SK-N-SH (cell line): ENCODE data around the gene ACSL6. TPM values are rescaled to one million over a fixed set of nuclear protein-coding genes. Genes with fewer than 3 reads are reported as not detected.

Experiments used
- CTCF ChIA-PET: fragments of 300-600, 350-600 bp; formaldehyde crosslinking; extraction: SDS; loops from one replicate; lab custom pipeline; 2021; lab: Yijun Ruan, JAX
- POLR2A ChIA-PET: fragments of 350-600 bp; sonication (Branson Sonifier 250); formaldehyde crosslinking; extraction: SDS; loops from one replicate; lab custom pipeline; 2020; ENCODE audit warnings: antibody characterized with exemption, inconsistent platforms; lab: Yijun Ruan, JAX
- DNase-seq: peaks from one replicate; pipeline ENCODE4 v3.0.0; 2012
- H2AFZ ChIP-seq: fragments of 200-600 bp; sonication (generic); 2 replicates; pipeline ENCODE4 v1.8.1; 2016; ENCODE audit warnings: antibody characterized with exemption, mild to moderate bottlenecking, low read depth
- H3F3A ChIP-seq: fragments of 200-600 bp; sonication (generic); replicated peaks from 2 replicates; pipeline ENCODE3; 2016; ENCODE audit warnings: antibody characterized with exemption, mild to moderate bottlenecking; ENCODE audit not compliant: insufficient read depth
- H3K27ac ChIP-seq, 2 experiments: fragments of 200-500 bp in 1 of 2; fragments of 200-600 bp in 1 of 2; sonication (Bioruptor generic) in 1 of 2; sonication (generic), shearing (Covaris generic) in 1 of 2; 2 replicates each; pipeline versions ENCODE4 v1.5.1 to v1.6.1; 2014 to 2016; ENCODE audit warnings: low read depth in 2 of 2, inconsistent platforms in 1 of 2, low read length in 1 of 2, mild to moderate bottlenecking in 1 of 2, mixed read lengths in 1 of 2
- H3K27me3 ChIP-seq: fragments of 200-600 bp; sonication (generic), shearing (Covaris generic); 2 replicates; pipeline ENCODE4 v1.6.1; 2016; ENCODE audit warnings: mixed run types; ENCODE audit not compliant: insufficient read depth
- H3K36me3 ChIP-seq, 2 experiments: fragments of 200-500 bp in 1 of 2; fragments of 200-600 bp in 1 of 2; sonication (Bioruptor generic) in 1 of 2; sonication (generic) in 1 of 2; replicated peaks in 1 of 2; 2 replicates each; pipeline versions ENCODE3 to v1.5.1; 2014 to 2016; ENCODE audit warnings: low read length in 1 of 2, mild to moderate bottlenecking in 1 of 2; ENCODE audit not compliant: insufficient read depth in 2 of 2, control insufficient read depth in 1 of 2
- H3K4me1 ChIP-seq, 2 experiments: fragments of 200-500 bp in 1 of 2; fragments of 200-600 bp in 1 of 2; sonication (Bioruptor generic) in 1 of 2; sonication (generic), shearing (Covaris generic) in 1 of 2; 2 replicates each; pipeline versions ENCODE4 v1.5.1 to v1.6.1; 2014 to 2016; ENCODE audit warnings: low read depth in 1 of 2, low read length in 1 of 2, mixed run types in 1 of 2; ENCODE audit not compliant: insufficient read depth in 2 of 2, control insufficient read depth in 1 of 2
- H3K4me2 ChIP-seq: fragments of 200-600 bp; sonication (generic), shearing (Covaris generic); 2 replicates; pipeline ENCODE4 v1.6.1; 2017; ENCODE audit warnings: mixed run types
- H3K4me3 ChIP-seq, 2 experiments: fragments of 200-500 bp in 1 of 2; fragments of 200-600 bp in 1 of 2; sonication (Bioruptor generic) in 1 of 2; sonication (generic), shearing (Covaris generic) in 1 of 2; 2 replicates each; pipeline versions ENCODE4 v1.5.1 to v1.8.1; 2014 to 2016; ENCODE audit warnings: low read depth in 2 of 2, inconsistent platforms in 1 of 2, low read length in 1 of 2, mild to moderate bottlenecking in 1 of 2, mixed read lengths in 1 of 2, moderate library complexity in 1 of 2
- H3K79me2 ChIP-seq: fragments of 200-600 bp; sonication (generic); 2 replicates; pipeline ENCODE4 v1.8.1; 2017; ENCODE audit warnings: mild to moderate bottlenecking; ENCODE audit not compliant: insufficient read depth
- H3K9ac ChIP-seq: fragments of 200-600 bp; sonication (generic); 2 replicates; pipeline ENCODE4 v1.6.1; 2017; ENCODE audit warnings: mixed run types
- H3K9me2 ChIP-seq: fragments of 200-600 bp; sonication (generic); 2 replicates; pipeline ENCODE4 v1.6.1; 2017; ENCODE audit warnings: mixed run types
- H3K9me3 ChIP-seq: fragments of 200-600 bp; sonication (generic); 2 replicates; pipeline ENCODE4 v1.6.1; 2017; ENCODE audit warnings: mixed run types, mild to moderate bottlenecking, moderate library complexity
- H4K20me1 ChIP-seq: fragments of 200-600 bp; sonication (generic); 2 replicates; pipeline ENCODE4 v1.6.1; 2017; ENCODE audit warnings: mild to moderate bottlenecking, mixed run types; ENCODE audit not compliant: insufficient read depth
- CTCF ChIP-seq: fragments of 200-600 bp; sonication (generic); IDR thresholded peaks from 2 replicates; pipeline ENCODE4 v1.6.1; 2017; ENCODE audit warnings: antibody characterized with exemption, mild to moderate bottlenecking, moderate library complexity
- ELF1 ChIP-seq: IDR thresholded peaks from 2 replicates; pipeline ENCODE4 v1.4.0; 2012
- EP300 ChIP-seq, 2 experiments: IDR thresholded peaks; 2 replicates each; pipeline versions ENCODE4 v1.4.0 to v1.6.1; 2012; ENCODE audit warnings: borderline replicate concordance in 1 of 2, low read depth in 1 of 2, low read length in 1 of 2
- JUND ChIP-seq: IDR thresholded peaks from 2 replicates; pipeline ENCODE4 v1.4.0; 2012
- RAD21 ChIP-seq: IDR thresholded peaks from 2 replicates; pipeline ENCODE4 v1.6.1; 2012; ENCODE audit warnings: mild to moderate bottlenecking, low read length
- SMC3 ChIP-seq: IDR thresholded peaks from 2 replicates; pipeline ENCODE4 v1.6.1; 2012; ENCODE audit warnings: low read depth, low read length, improper control_type of control experiment
- TAF1 ChIP-seq: IDR thresholded peaks from 2 replicates; pipeline ENCODE4 v1.6.1; 2012; ENCODE audit warnings: low read depth, mild to moderate bottlenecking, low read length, moderate library complexity, borderline replicate concordance
- TEAD4 ChIP-seq: IDR thresholded peaks from 2 replicates; pipeline ENCODE4 v1.4.0; 2012; ENCODE audit warnings: mild to moderate bottlenecking, borderline replicate concordance; ENCODE audit not compliant: insufficient read depth
- WGBS: methylation state at CpG from one replicate; pipeline ENCODE4 v1.1.6; 2017; ENCODE audit warnings: low lambda C conversion rate; 5-methylcytosine and 5-hydroxymethylcytosine counted together
- polyA plus RNA-seq, 3 experiments: library from polyadenylated mRNA; depleted of rRNA; stranded (reverse); fragments of >200 nt; gene quantifications; 2 replicates each; pipeline ENCODE4 v1.2.3, GENCODE V29; 2012

ACSL6 gene
- polyA plus RNA-seq, 1 of the 3 experiments (the other 2 are of a cell fraction), result 0.46 TPM

- Histone ChIP-seq H3K27me3 (no peaks in the 10 kb centered on the region), H4K20me1 (no peaks in the 10 kb centered on the region), H3K36me3 (no peaks in the 10 kb centered on the region), H3K4me3 (no peak overlapping the region; a peak in 1 of 4 replicates), H3K27ac (no peak overlapping the region), H3K9me2 (no peaks in the 10 kb centered on the region), H3F3A (no peaks in the 10 kb centered on the region), H3K9me3 (no peaks in the 10 kb centered on the region), H3K4me1 (peaks cover 0 to 9% of the 10 kb centered on the region in 2 experiments; a peak in 1 of 4 replicates), H3K9ac (no peak overlapping the region), H3K4me2 (no peak overlapping the region), H3K79me2 (no peaks in the 10 kb centered on the region), H2AFZ (no peak overlapping the region)
- no peak for DNase-seq
- ChIA-PET CTCF (interaction anchor here (0.6 to 7.4 kb wide), 40 partner anchors 9 to 589 kb away, joined by 3 to 152 read pairs (median 4); no protein-coding TSS in a partner anchor), POLR2A (interaction anchor here (1.2 kb wide), 1 partner anchor 419 kb away, joined by 7 read pairs; no protein-coding TSS in a partner anchor)
- 7% methylated on average over 2 of the region's 2 CpGs for WGBS
- TF ChIP-seq CTCF (peak; percentile 5; the same call in 1 of the 2 replicates), TEAD4 (no peak)
These were observed 3.3 kb downstream of the ACSL6 start for GRCh38 chr5:132008163-132008473.

- H3K27ac ChIP-seq, result no peak overlapping the region
- no peak overlapping the region; a peak in 1 of 4 replicates for H3K4me3 ChIP-seq
- H3K4me1 ChIP-seq, result peaks cover 0 to 9% of the 10 kb centered on the region in 2 experiments; a peak in 1 of 4 replicates
- no peak overlapping the region for H3K4me2 ChIP-seq
- H3K9me3 ChIP-seq, result no peaks in the 10 kb centered on the region
- no peaks in the 10 kb centered on the region for H3F3A ChIP-seq
- TF ChIP-seq JUND, result no peak
- no peak for TF ChIP-seq EP300 (IDR thresholded peaks at IDR 0.05; ENCODE audit: borderline replicate concordance in 1 of 2, low read depth in 1 of 2, low read length in 1 of 2)
- peak; percentile 72 for TF ChIP-seq CTCF
- TF ChIP-seq TAF1, result no peak
- no peak for TF ChIP-seq ELF1
- TF ChIP-seq RAD21, result peak; percentile 92
- peak; percentile 95 for TF ChIP-seq SMC3
- no peaks in the 10 kb centered on the region for H4K20me1 ChIP-seq
- CTCF ChIA-PET, result interaction anchor here (0.5 to 7.4 kb wide), 47 partner anchors 9 to 588 kb away, joined by 3 to 152 read pairs (median 4); no protein-coding TSS in a partner anchor
- no peak overlapping the region for H3K9ac ChIP-seq
- H3K27me3 ChIP-seq, result no peaks in the 10 kb centered on the region
- peak; percentile 75 for DNase-seq
- no peaks in the 10 kb centered on the region for H3K36me3 ChIP-seq
- WGBS, result 11% methylated on average over 2 of the region's 2 CpGs
- H3K9me2 ChIP-seq, result no peaks in the 10 kb centered on the region
- H3K79me2 ChIP-seq, result no peaks in the 10 kb centered on the region
- H2AFZ ChIP-seq, result no peak overlapping the region
- POLR2A ChIA-PET, result interaction anchor here (1.2 kb wide), 1 partner anchor 418 kb away, joined by 7 read pairs; no protein-coding TSS in a partner anchor
These were observed 3.9 kb downstream of the ACSL6 start for GRCh38 chr5:132007399-132008162.
